ENCODE data around the gene TEN1. TPM values are rescaled to one million over a fixed set of nuclear protein-coding genes. Genes with fewer than 3 reads are reported as not detected.

The TEN1 gene
- total and polyA plus RNA-seq, 2 of the 13 experiments (the other 11 are each of a cell fraction or from before 2014, with no cell fraction given), result 18.0 to 21.3 TPM

- CTCF ChIA-PET (ENCODE audit: low intra/inter-chr PET ratio, low total read pairs), result no interaction called here
- no peak for TF ChIP-seq ZIK1 (CRISPR knock-in tag; IDR thresholded peaks at IDR 0.05; ENCODE audit: borderline replicate concordance, low read depth)
- TF ChIP-seq FLYWCH1 (CRISPR knock-in tag; IDR thresholded peaks at IDR 0.05), result no peak
- TF ChIP-seq ZNF44 (CRISPR knock-in tag; IDR thresholded peaks at IDR 0.05), result no peak
- TF ChIP-seq NFYC (CRISPR knock-in tag; IDR thresholded peaks at IDR 0.05), result no peak
- TF ChIP-seq ASH2L (IDR thresholded peaks at IDR 0.05; ENCODE audit: insufficient read length, low read depth, low read length), result peak; percentile 44
- no peak for TF ChIP-seq ZNF580 (CRISPR knock-in tag; IDR thresholded peaks at IDR 0.05; ENCODE audit: borderline replicate concordance, low read depth)
- TF ChIP-seq HHEX (CRISPR knock-in tag; IDR thresholded peaks at IDR 0.05), result no peak
- no peak for TF ChIP-seq SMAD1 (CRISPR knock-in tag; IDR thresholded peaks at IDR 0.05; ENCODE audit: borderline replicate concordance, low read depth)
- TF ChIP-seq KLF11 (CRISPR knock-in tag; IDR thresholded peaks at IDR 0.05), result no peak
- no peak for TF ChIP-seq ZNF781 (CRISPR knock-in tag; IDR thresholded peaks at IDR 0.05; ENCODE audit: borderline replicate concordance, not compliant biosample characterization)
- TF ChIP-seq SOX5 (CRISPR knock-in tag; IDR thresholded peaks at IDR 0.05; ENCODE audit: borderline replicate concordance), result no peak
- no peak for TF ChIP-seq MXD4 (CRISPR knock-in tag; IDR thresholded peaks at IDR 0.05)
- TF ChIP-seq LCORL (IDR thresholded peaks at IDR 0.05), result no peak
- 0 out of 2 replicates have a peak, but pooled peaks have one; percentile 46 for TF ChIP-seq LCORL (CRISPR knock-in tag; IDR thresholded peaks at IDR 0.05)
- no peak for TF ChIP-seq IKZF5 (CRISPR knock-in tag; IDR thresholded peaks at IDR 0.05)
- no peak for TF ChIP-seq GMEB1 (CRISPR knock-in tag; IDR thresholded peaks at IDR 0.05; ENCODE audit: borderline replicate concordance)
- no peak for TF ChIP-seq ZFP82 (CRISPR knock-in tag; IDR thresholded peaks at IDR 0.05; ENCODE audit: borderline replicate concordance)
- TF ChIP-seq ZNF337 (CRISPR knock-in tag; IDR thresholded peaks at IDR 0.05; ENCODE audit: borderline replicate concordance, low read depth), result no peak
- TF ChIP-seq GRHL1 (CRISPR knock-in tag; conservative IDR thresholded peaks at IDR 0.05), result no peak
Observed at GRCh38 chr17:75959839-75960511, 19.1 kb upstream of the TEN1 start.

More at GRCh38 chr17:75959839-75960511, 19.1 kb upstream of the TEN1 start:
- Histone ChIP-seq H2AFZ (ENCODE audit: low read length) (no peak overlapping the region), H3K9me3 (ENCODE audit: low read length) (no peaks in the 10 kb centered on the region), H3K79me2 (ENCODE audit: insufficient read depth, low read length) (peaks cover 66% of the 10 kb centered on the region), H3K9ac (ENCODE audit: insufficient read depth, low read depth, low read length) (no peak overlapping the region), H3K4me2 (ENCODE audit: low read depth, low read length) (peak overlapping the region; percentile 59), H4K20me1 (ENCODE audit: insufficient read depth, low read length) (peaks cover 67% of the 10 kb centered on the region), H3K36me3 (replicated peaks in 1 of 2; ENCODE audit: control insufficient read depth in 1 of 2, insufficient read depth in 2 of 2, low read length in 2 of 2) (peaks cover 22 to 54% of the 10 kb centered on the region in 2 experiments), H3K27me3 (ENCODE audit: control insufficient read depth in 1 of 2, insufficient read depth in 2 of 2, low read length in 2 of 2) (no peaks in the 10 kb centered on the region), H3K27ac (ENCODE audit: extremely low read length, insufficient read depth, low read length) (peak overlapping the region; percentile 52), H3K4me3 (replicated peaks in 1 of 3; ENCODE audit: insufficient read depth in 1 of 3, low read depth in 2 of 3, low read length in 3 of 3) (no peak overlapping the region), H3K4me1 (ENCODE audit: insufficient read depth, low read length) (peaks cover 37% of the 10 kb centered on the region)
- intact Hi-C loops (cut with micrococcal nuclease; ENCODE audit: unreplicated experiment), result no loop called here
- WGBS (ENCODE audit: low lambda C conversion rate), result 85% methylated on average over 11 of the region's 11 CpGs
- in situ Hi-C loops (cut with HindIII; ENCODE audit: extremely low pct_ligation_motif_present, low pct_unique_long_range_greater_than_20kb), result loop anchor here (5.0 kb wide), 1 partner anchor 47 kb away; no protein-coding TSS in a partner anchor
- no peak for FAIRE-seq
- no TSS peak for BruUV-seq (replicated peaks)
- peak; percentile 75 for ATAC-seq
- POLR2A ChIA-PET, result interaction anchor here (0.5 to 4.3 kb wide), 12 partner anchors 9 to 55 kb away, joined by 3 to 39 read pairs (median 5); partner anchors contain the start of genes ACOX1, FBF1, MRPL38 and TEN1
- no peak for DNase-seq (ENCODE audit: low spot score)

Data from HepG2 (cell line).